Hepatocyte (in vitro differentiated cells): ENCODE results near the gene PYDC1. TPM values are rescaled to one million over a fixed set of nuclear protein-coding genes. Genes with fewer than 3 reads are reported as not detected.

Source experiments
- DNase-seq: peaks from one replicate; pipeline ENCODE4 v3.0.0-alpha.2; 2016; ENCODE audit warnings: low spot score
- H2AFZ ChIP-seq: fragments of 200-600 bp; sonication (generic); 2 replicates; pipeline ENCODE4 v1.6.0; 2016; ENCODE audit warnings: antibody characterized with exemption, mild to moderate bottlenecking
- H3K27ac ChIP-seq: fragments of 200-600 bp; sonication (generic); 2 replicates; pipeline ENCODE4 v1.5.1; 2016; ENCODE audit warnings: mild to moderate bottlenecking
- H3K27me3 ChIP-seq: fragments of 200-600 bp; sonication (generic); 2 replicates; pipeline ENCODE4 v1.6.1; 2016
- H3K36me3 ChIP-seq: fragments of 200-600 bp; sonication (generic); replicated peaks from 2 replicates; pipeline ENCODE4 v1.5.1; 2016; ENCODE audit warnings: low read depth; ENCODE audit not compliant: insufficient read depth
- H3K4me1 ChIP-seq: fragments of 200-600 bp; sonication (generic); 2 replicates; pipeline ENCODE4 v1.5.1; 2016; ENCODE audit warnings: mild to moderate bottlenecking, moderate library complexity; ENCODE audit not compliant: insufficient read depth
- H3K4me2 ChIP-seq: fragments of 200-600 bp; sonication (generic); 2 replicates; pipeline ENCODE4 v1.6.0; 2016
- H3K4me3 ChIP-seq: fragments of 200-600 bp; sonication (generic); 2 replicates; pipeline ENCODE4 v1.5.1; 2016; ENCODE audit warnings: mild to moderate bottlenecking
- H3K79me2 ChIP-seq: fragments of 200-600 bp; sonication (generic); 2 replicates; pipeline ENCODE4 v1.6.0; 2017; ENCODE audit warnings: mild to moderate bottlenecking
- H3K9me2 ChIP-seq: fragments of 200-600 bp; sonication (generic); replicated peaks from 2 replicates; pipeline ENCODE4 v1.6.0; 2017; ENCODE audit warnings: mild to moderate bottlenecking; ENCODE audit not compliant: insufficient read depth
- H3K9me3 ChIP-seq: fragments of 200-600 bp; sonication (generic); 2 replicates; pipeline ENCODE4 v1.5.1; 2016; ENCODE audit warnings: low read depth, mild to moderate bottlenecking
- H4K20me1 ChIP-seq: fragments of 200-600 bp; sonication (generic); 2 replicates; pipeline ENCODE4 v1.6.0; 2016; ENCODE audit warnings: mild to moderate bottlenecking; ENCODE audit not compliant: insufficient read depth, poor library complexity, severe bottlenecking
- EZH2 ChIP-seq: fragments of 200-600 bp; sonication (generic); IDR thresholded peaks from 2 replicates; pipeline ENCODE4 v1.6.1; 2016; ENCODE audit warnings: antibody characterized with exemption, mild to moderate bottlenecking, borderline replicate concordance
- EZH2phosphoT487 ChIP-seq: fragments of 200-600 bp; sonication (generic); IDR thresholded peaks from one replicate; pipeline ENCODE4 v1.6.1; 2018; ENCODE audit warnings: antibody characterized with exemption, mild to moderate bottlenecking, low read depth, moderate library complexity; ENCODE audit not compliant: unreplicated experiment, severe bottlenecking
- WGBS: methylation state at CpG from one replicate; pipeline ENCODE4 v1.1.6; 2016; ENCODE audit warnings: low lambda C conversion rate; ENCODE audit errors: missing lambda C conversion rate; 5-methylcytosine and 5-hydroxymethylcytosine counted together
- polyA plus RNA-seq: library from polyadenylated mRNA; unstranded; fragments of >200 nt; fragmentation: Nextera tagmentation; extraction: Ambion mirVana; gene quantifications from 2 replicates; pipeline ENCODE4 v1.2.1, GENCODE V29; 2016
- total RNA-seq: library from RNA; depleted of rRNA; stranded (reverse); fragments of >200 nt; gene quantifications from 2 replicates; pipeline ENCODE4 v1.2.3, GENCODE V29; 2014
- TF ChIP-seq, protein P1 (sequence below): fragments of 200-600 bp; sonication (generic); IDR thresholded peaks from 2 replicates; pipeline ENCODE4 v1.5.1; 2016; ENCODE audit warnings: antibody characterized with exemption, mild to moderate bottlenecking; ENCODE audit not compliant: poor library complexity

PYDC1 gene
- total and polyA plus RNA-seq, 2 experiments from 2014 or later: not detected

DNA sequence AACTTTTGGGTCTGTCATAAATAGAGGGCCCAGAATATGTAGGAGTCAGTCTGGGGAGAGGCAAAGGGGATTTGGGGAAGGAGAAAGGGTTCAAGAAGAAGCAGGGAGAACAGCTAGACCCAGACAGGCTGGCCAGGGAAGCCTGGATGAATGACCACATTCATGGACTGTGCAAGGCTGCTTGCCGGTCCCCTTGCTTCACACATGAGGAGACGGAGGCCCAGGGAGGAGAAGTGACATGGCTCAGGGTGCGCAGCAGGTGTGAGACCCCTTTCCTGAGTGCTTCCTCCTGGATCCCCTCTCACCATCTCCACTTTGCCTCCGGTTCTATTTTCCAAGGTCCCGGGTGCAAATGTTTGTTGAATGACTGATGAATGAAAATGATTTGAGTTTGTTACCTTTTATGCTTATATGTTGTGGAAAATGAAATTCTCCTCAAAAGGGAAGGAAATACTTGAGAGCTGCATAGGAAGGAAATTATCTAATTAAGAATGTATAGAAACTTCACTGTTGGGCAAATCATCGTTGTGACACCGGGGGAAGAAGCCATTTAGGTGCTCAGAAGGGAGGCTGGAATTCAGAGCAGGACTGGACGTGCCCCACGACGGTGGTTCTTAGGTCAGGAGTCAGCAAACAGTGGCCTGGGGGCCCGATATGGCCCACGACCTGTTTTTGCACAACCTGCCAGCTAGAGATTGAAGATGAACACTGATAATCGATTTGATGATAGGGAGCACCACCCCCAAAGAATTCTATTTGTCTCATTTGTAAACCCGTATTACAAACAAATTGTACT lies 43.4 kb upstream of the PYDC1 start:
- Histone ChIP-seq H2AFZ (no peak overlapping the region), H3K36me3 (no peaks in the 10 kb centered on the region), H4K20me1 (no peaks in the 10 kb centered on the region), H3K9me2 (no peaks in the 10 kb centered on the region), H3K4me2 (no peak overlapping the region), H3K79me2 (no peaks in the 10 kb centered on the region), H3K27ac (no peak overlapping the region), H3K4me1 (no peaks in the 10 kb centered on the region), H3K4me3 (no peak overlapping the region), H3K9me3 (no peaks in the 10 kb centered on the region), H3K27me3 (no peaks in the 10 kb centered on the region)
- DNase-seq: no peak
- no peak for TF ChIP-seq EZH2
- TF ChIP-seq, protein P1, sequence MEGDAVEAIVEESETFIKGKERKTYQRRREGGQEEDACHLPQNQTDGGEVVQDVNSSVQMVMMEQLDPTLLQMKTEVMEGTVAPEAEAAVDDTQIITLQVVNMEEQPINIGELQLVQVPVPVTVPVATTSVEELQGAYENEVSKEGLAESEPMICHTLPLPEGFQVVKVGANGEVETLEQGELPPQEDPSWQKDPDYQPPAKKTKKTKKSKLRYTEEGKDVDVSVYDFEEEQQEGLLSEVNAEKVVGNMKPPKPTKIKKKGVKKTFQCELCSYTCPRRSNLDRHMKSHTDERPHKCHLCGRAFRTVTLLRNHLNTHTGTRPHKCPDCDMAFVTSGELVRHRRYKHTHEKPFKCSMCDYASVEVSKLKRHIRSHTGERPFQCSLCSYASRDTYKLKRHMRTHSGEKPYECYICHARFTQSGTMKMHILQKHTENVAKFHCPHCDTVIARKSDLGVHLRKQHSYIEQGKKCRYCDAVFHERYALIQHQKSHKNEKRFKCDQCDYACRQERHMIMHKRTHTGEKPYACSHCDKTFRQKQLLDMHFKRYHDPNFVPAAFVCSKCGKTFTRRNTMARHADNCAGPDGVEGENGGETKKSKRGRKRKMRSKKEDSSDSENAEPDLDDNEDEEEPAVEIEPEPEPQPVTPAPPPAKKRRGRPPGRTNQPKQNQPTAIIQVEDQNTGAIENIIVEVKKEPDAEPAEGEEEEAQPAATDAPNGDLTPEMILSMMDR: no peak
- no peak for TF ChIP-seq EZH2phosphoT487
- 85% methylated on average over 14 of the region's 14 CpGs for WGBS

- Histone ChIP-seq H3K79me2 (no peaks in the 10 kb centered on the region), H3K4me3 (no peak overlapping the region), H3K36me3 (no peaks in the 10 kb centered on the region), H3K27me3 (no peaks in the 10 kb centered on the region), H3K4me2 (no peak overlapping the region), H3K9me3 (no peaks in the 10 kb centered on the region), H3K4me1 (no peaks in the 10 kb centered on the region), H4K20me1 (no peaks in the 10 kb centered on the region), H3K27ac (no peak overlapping the region), H3K9me2 (no peaks in the 10 kb centered on the region), H2AFZ (no peak overlapping the region)
- DNase-seq: no peak
- TF ChIP-seq EZH2phosphoT487 (no peak), EZH2 (no peak)
- TF ChIP-seq, protein P1: no peak
- 88% methylated on average over 4 of the region's 4 CpGs for WGBS
Measured at GRCh38 chr16:31258366-31258765, 41.4 kb upstream of the PYDC1 start.

GRCh38 chr16:31256466-31256865 lies 39.5 kb upstream of the PYDC1 start:
- TF ChIP-seq EZH2 (no peak), EZH2phosphoT487 (no peak)
- TF ChIP-seq, protein P1: no peak
- Histone ChIP-seq H3K4me1 (no peaks in the 10 kb centered on the region), H3K9me2 (no peaks in the 10 kb centered on the region), H4K20me1 (no peaks in the 10 kb centered on the region), H3K27ac (no peak overlapping the region), H3K36me3 (no peaks in the 10 kb centered on the region), H3K9me3 (no peaks in the 10 kb centered on the region), H3K4me3 (no peak overlapping the region), H3K27me3 (no peaks in the 10 kb centered on the region), H3K79me2 (no peaks in the 10 kb centered on the region), H3K4me2 (no peak overlapping the region), H2AFZ (no peak overlapping the region)
- no peak for DNase-seq
- 86% methylated on average over 8 of the region's 8 CpGs for WGBS
